Central memory CD4-positive, alpha-beta T cell (primary cell): ENCODE measurements around the gene SLC26A8.
"Not testable (repeated sequence)": the region's sequence is repeated elsewhere in the genome, so short reads cannot be mapped to it uniquely, and the experiment has no call there.

Source experiments
- DNase-seq: peaks from one replicate; pipeline ENCODE4 v3.0.0; 2022

SLC26A8 gene

GRCh38 chr6:35941170-35941569 lies 83.3 kb downstream of the SLC26A8 start:
- DNase-seq = not testable (repeated sequence)

- not testable (repeated sequence) for DNase-seq
These were observed 84.4 kb downstream of the SLC26A8 start for GRCh38 chr6:35940014-35940413.

DNA sequence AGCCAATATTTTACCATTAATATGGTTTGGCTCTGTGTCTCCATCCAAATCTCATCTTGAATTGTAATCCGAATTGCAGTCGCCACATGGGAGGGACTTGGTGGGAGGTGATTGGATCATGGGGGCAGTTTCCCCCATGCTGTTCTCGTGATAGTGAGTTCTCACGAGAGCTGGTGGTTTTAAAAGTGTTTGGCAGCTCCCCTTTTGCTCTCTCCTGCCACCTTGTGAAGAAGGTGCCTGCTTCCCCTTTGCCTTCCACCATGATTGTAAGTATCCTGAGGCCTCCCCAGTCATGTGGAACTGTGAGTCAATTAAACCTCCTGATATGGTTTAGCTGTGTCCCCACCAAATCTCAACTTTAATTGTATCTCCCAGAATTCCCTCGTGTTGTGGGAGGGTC lies 85.2 kb downstream of the SLC26A8 start:
- not testable (repeated sequence) for DNase-seq

DNA sequence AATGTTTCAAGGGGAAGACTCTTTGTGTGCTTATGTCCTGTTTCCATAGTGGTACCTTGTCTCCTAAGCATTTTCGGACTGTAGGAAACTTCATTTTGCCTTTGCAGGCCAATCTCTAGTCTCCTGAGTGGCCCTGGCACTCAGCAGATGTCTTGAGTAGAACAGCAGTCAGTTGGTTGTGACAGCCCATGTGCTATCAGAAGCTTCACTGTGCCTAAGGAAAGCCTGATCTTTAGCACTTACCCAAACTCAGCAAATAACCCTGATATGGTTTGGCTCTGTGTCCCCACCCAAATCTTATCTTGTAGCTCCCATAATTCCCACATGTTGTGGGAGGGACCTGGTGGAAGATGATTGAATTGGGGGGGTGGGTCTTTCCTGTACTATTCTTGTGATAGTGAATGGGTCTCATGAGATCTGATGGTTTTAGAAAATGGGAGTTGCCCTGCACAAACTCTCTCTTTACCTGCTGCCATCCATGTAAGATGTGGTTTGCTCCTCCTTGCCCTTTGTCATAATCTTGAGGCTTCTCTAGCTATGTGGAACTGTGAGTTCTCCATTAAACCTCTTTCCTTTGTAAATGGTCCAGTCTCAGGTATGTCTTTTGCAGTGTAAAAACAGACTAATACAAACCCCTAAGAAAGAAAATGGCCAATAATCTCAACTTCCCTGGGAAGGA lies 87.6 kb downstream of the SLC26A8 start:
- no peak for DNase-seq

DNA sequence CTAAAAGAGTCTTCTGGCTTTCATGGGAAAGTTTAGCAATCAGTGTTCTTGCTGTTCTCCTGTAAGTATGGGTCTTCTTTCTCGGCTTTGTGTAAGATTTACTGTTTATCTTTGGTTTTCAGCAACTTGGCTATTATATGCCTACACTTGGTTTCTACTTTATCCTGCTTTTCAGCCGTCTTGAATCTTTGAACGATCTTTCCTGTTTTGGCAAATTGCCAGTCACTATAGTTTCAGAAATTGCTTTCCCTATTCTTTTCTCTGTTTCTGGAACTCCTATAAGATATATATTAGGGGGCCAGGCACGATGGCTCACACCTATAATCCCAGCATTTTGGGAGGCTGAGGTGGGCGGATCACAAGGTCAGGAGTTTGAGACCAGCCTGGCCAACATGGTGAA lies 89.0 kb downstream of the SLC26A8 start:
- DNase-seq = no peak

DNA sequence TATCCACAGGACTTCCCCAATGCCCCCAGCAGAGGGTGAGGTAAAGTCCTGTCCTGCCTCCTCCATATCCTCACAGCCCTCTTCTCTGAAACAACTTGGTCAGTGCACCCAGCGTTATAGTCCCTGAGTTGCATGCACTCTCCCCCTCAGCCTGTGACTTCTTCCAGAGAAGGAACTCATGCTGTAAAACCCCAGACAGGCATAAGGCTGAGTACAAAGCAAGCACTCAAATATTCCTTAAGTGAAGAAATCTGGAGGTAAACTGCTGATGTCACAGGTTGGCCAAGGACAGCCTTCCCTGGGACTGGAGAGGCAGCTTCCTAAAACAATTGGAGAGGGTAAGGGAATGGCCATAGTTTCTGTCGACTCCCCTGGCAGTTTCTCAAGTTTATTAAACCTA lies 90.6 kb downstream of the SLC26A8 start:
- no peak for DNase-seq

DNA sequence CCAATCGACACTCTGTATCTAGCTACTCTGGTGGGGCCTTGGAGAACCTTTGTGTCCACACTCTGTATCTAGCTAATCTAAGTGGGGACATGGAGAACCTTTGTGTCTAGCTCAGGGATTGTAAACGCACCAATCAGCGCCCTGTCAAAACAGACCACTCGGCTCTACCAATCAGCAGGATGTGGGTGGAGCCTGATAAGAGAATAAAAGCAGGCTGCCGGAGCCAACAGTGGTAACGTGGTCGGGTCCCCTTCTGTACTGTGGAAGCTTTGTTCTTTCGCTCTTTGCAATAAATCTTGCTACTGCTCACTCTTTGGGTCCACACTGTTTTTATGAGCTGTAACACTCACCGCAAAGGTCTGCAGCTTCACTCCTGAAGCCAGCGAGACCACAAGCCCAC lies 92.6 kb downstream of the SLC26A8 start:
- not testable (repeated sequence) for DNase-seq

DNA sequence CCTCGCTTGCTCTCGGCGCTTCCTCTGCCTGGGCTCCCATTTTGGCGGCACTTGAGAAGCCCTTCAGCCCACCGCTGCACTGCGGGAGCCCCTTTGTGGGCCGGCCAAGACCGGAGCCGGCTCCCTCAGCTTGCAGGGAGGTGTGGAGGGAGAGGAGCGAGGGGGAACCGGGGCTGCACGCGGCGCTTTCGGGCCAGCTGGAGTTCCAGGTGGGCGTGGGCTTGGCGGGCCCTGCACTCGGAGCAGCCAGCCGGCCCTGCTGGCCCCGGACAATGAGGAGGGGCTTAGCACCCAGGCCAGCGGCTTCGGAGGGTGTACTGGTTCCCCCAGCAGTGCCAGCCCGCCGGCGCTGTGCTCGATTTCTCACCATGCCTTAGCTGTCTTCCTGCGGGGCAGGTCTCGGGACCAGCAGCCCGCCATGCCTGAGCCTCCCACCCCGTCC lies 93.3 kb downstream of the SLC26A8 start:
- DNase-seq = no peak

DNA sequence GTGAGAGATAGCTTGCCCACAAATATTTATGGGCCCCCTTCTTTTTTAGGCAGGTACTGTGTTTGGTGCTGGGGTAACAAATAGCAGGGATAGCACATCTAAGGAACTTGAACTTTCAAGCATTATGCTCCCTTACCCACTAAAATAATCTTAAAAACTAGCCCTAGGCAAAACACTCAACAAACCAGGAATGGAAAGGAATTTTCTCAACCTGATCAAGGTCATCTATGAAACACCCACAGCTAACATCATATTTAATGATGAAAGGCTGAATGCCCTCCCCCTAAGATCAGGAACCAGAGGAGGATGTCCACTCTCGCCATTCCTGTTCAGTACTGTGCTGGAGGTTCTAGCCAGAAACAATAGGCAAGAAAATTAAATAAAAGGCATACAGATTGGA lies 94.8 kb downstream of the SLC26A8 start:
- no peak for DNase-seq

DNA sequence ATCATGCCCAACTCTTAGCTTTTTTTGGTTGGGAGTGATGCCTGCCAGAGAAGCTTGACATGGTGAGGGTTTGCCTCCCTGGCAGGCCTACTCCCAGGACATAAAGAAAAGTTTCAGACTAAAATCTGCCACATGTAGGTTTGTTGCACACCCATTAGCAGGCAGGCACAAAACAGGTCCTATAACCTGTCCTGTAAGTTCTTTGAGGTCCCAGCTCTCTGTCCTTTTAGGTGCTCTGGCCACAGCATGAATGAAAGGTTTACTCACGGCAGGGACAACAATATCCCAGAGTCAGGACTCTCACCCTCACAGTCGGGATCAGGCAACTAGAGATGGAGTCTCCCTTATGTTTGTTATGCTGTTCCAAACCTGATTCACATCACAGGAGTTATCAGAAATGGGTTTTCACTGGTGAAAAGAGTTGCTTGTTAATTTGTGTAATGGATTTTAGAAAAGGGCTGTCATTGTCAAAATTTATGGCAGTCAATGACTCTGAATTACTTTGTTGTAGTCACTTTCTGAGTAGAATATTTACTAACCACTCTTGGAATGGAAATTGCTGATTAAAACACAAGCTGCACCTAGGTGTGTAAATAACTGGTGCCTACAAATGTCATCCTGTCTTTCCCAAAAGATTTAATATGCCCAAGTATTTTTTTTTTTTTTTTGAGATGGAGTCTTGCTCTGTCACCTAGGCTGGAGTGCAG lies 97.8 kb downstream of the SLC26A8 start:
- no peak for DNase-seq

DNA sequence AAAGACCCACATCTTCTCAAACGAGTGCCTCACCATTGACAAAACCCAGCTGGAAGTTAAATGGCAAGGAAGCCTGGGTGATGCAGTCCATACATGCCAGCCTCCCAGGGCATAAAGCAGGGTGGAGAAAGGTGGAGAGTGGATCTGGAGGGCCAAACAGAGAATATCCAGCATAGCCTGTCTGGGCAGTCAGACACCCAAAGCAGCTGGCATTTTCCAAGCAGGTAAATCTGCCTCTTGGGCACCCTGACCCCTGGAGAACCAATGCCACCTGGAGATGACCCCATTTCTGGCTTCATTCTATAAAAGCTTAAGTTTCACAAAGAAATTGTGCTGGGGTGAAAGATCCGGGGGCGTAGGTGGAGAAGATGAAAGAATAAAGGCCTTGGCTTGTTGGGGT lies 98.5 kb downstream of the SLC26A8 start:
- no peak for DNase-seq

GRCh38 chr6:35924146-35924545 lies 100.3 kb downstream of the SLC26A8 start:
- DNase-seq = no peak

GRCh38 chr6:35922139-35922554 lies 102.3 kb downstream of the SLC26A8 start:
- no peak for DNase-seq

DNA sequence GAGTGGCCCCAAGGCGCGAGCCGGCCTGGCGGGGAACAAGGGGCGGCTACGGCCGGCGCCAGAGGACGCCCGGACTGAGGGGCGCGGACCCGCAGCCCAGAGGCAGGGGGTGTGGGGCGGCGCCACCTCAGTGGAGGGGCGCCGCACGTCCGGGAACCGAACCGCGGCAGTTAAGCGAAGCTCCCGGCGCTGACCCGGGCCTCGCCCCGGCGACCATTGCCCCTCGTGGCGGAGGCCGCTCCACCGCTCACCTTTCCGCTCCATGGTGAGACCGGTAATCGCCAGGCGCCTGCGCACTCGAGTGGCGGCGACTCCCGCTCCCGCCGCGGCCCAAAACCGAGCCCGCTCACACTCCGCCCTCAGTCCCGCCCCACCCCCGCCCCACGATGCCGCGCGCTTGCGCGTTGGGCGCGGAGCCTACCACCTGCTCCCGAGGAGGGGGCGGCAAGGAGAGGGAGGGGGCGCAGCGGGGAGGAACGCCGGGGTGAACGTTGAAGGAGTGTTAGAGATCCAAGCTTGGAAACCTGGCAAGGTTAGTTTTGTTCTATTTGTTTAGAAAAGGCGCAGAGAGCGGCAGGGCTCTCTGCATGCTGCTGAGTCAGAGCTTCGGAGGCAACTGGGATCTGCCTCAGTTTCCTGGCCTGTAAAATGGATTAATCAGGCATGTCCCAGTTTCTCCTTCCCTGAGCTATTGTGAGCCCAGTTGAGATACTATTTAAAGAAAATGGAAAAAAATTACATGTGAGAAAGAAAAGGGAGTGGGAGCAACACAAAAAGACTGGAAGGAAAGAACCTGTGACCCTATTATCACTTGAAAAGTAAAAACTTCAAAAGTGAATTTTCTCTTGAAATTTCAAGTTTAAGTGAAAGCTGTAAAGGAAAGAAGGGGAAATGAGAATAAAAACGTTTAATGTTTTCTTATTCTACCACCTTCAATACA lies 103.4 kb downstream of the SLC26A8 start, which contains the start of gene SRPK1:
Gene SRPK1 (minus strand): TSS at position 306 of the 940 bp plus-strand sequence. CDS start 42 bp downstream, at position 264.
- DNase-seq = peak; percentile 74

DNA sequence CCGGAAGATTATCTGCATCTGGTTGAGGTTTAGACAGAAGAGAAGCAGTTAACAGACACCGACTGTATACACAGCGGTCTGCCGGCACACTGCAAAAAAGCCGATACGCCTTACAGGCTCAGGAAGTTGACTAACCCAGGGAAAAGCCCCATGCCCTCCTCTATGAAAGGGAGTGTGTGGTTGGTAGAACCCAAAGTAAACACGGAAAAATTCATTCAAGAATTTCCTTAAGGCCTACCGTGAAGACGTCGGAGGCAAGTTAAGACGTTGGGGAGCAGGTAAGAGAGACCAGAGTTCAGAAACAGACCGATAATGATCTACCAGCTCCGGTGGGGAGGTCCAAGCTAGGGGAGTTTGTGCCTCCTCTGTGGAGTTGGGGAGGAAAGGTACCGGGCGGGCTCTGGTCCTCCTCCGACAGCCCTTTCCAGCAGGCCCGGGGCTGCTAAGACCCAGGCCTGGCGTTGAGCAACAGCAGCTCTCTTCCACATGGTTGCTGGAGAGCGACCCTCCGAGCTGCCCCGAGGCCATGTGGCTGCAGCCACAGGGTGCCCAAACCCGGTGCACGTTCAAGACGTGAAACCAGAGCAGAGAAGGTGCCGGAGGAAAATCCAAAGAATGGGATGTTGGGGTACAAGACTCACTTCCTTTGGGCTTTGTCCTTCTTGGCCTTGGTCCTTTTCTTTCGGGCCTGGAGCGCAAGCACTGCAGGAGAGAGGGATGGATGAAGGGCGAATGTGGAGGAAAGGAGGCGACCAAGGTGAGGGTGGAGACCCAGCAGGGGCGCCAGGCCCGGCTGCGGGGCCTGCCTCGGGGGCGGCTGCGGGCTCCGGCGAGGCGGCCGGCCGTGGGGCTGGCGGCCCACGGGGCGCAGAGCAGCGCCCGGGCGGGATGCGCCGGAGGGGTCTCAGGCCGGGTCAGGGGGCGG lies 104.4 kb downstream of the SLC26A8 start:
- peak; percentile 44 for DNase-seq

DNA sequence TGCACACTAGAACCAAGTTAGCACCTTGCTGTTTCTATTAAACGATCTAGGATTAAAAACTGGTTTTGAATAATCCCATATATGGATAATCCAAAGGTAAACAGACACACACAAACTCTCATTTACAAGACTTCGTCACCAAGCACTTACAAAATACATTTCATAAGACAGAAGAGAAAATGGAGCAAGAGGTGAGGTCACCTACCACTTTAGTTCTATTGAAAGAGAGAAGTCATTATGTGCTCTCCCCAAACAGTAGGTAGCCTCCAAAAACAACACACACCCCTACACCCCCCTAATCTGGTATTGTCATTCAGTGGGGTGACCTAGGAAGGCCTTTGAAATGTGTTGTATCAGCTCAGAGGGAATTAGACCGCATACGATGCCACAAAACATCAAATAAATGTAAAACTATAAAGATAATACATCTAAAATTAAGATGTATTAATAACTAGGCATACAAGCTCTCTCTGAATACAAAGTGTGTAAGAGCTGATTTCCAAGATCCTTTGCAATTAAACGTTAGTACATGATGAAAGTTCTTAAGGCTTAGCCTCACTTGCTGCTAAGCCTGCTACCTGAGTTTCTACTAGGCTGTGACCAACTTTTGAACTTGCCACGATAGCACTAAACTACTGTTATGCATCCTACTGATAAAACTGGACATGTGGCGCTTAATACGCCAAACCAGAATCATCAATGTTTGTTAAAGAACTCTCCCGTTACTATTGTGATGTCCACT lies 105.2 kb downstream of the SLC26A8 start:
- DNase-seq = no peak

- not testable (repeated sequence) for DNase-seq
These were observed 107.5 kb downstream of the SLC26A8 start for GRCh38 chr6:35916893-35917292.

GRCh38 chr6:35916056-35916455 lies 108.4 kb downstream of the SLC26A8 start:
- DNase-seq = no peak

DNA sequence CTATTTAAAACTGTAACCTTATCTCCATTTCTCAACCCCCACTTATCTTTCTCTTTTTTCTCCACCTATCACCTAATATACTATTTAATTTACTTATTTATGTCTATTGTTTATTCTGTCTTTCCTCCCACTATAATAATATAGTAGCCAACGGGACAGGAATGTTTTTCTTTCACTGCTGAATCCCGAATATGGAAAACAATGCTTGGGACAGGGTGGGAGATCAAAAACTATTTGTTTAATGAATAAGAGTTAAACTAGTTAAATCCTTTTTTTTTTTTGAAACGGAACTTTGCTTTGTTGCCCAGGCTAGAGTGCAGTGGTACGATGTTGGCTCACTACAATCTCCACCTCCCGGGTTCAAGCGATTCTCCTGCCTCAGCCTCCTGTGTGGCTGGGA lies 109.9 kb downstream of the SLC26A8 start:
- no peak for DNase-seq

DNA sequence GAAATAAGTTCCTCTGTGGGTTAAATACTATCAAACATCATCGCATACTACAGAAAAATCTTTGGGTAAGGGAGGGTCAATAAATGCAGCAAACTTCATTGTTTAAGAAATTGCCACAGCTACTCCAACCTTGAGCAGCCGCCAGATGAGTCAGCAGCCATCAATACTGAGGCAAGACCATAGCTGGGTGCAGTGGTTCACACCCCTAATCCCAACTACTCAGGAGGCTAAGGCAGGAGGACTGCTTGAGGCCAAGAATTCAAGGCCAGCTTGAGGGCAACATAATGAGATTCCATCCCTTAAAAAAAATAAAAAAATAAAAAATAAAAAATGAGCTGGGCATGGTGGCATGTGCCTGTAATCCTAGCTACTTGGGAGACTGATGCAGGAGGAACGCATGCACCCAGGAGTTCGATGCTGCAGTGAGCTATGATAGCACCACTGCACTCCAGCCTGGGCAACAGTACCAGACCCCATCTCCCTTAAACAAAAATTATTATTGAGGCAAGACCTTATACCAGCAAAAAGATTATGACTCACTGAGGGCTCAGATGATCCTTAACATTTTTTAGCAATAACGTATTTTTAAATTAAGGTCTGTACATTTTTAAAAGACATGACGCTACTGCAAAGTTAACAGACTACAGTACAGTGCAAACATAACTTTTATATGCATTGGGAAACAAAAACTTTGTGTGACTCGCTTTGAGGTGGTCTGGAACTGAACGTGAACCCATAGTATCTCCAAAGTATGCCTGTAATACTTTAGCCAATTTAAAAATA lies 112.4 kb downstream of the SLC26A8 start:
- DNase-seq = no peak
